DND-41 (cell line): ENCODE measurements around the gene ZBTB49.
"Not testable (repeated sequence)": the region's sequence is repeated elsewhere in the genome, so short reads cannot be mapped to it uniquely, and the experiment has no call there.

Experiments
- ATAC-seq: fragments of 200-7000 bp; cut with Tn5 transposase; 3 replicates; pipeline ENCODE4 v1.9.1; 2021; ENCODE audit warnings: low read depth; ENCODE audit not compliant: insufficient read depth
- DNase-seq: peaks from one replicate; pipeline ENCODE4 v3.0.0-alpha.2; 2020
- H2AFZ ChIP-seq: 2 replicates; pipeline ENCODE4 v1.6.0; 2012; ENCODE audit warnings: low read depth, low read length
- H3K27ac ChIP-seq: 2 replicates; pipeline ENCODE4 v1.5.1; 2012; ENCODE audit warnings: low read length, inconsistent platforms
- H3K27me3 ChIP-seq: fragments of 200-600 bp; sonication (generic); 2 replicates; pipeline ENCODE4 v1.6.0; 2012; ENCODE audit warnings: low read length, mild to moderate bottlenecking, inconsistent platforms; ENCODE audit not compliant: insufficient read depth, poor library complexity
- H3K36me3 ChIP-seq: 2 replicates; pipeline ENCODE4 v1.5.1; 2012; ENCODE audit warnings: low read length, inconsistent platforms; ENCODE audit not compliant: insufficient read depth
- H3K4me1 ChIP-seq: 2 replicates; pipeline ENCODE4 v1.5.1; 2012; ENCODE audit warnings: mild to moderate bottlenecking, low read length; ENCODE audit not compliant: insufficient read depth
- H3K4me2 ChIP-seq: 2 replicates; pipeline ENCODE4 v1.6.0; 2012; ENCODE audit warnings: mild to moderate bottlenecking, moderate library complexity, low read length, inconsistent platforms; ENCODE audit not compliant: insufficient read depth
- H3K4me3 ChIP-seq, 2 experiments: fragments of 200-600 bp in 1 of 2; shearing (Covaris generic) in 1 of 2; 2 replicates each; pipeline ENCODE4 v1.5.1; 2012 to 2016; ENCODE audit warnings: inconsistent platforms in 2 of 2, low read length in 2 of 2, mild to moderate bottlenecking in 2 of 2, low read depth in 1 of 2, moderate library complexity in 1 of 2
- H3K79me2 ChIP-seq: 2 replicates; pipeline ENCODE4 v1.6.0; 2012; ENCODE audit warnings: low read length, inconsistent platforms; ENCODE audit not compliant: insufficient read depth
- H3K9ac ChIP-seq: 2 replicates; pipeline ENCODE4 v1.6.0; 2012; ENCODE audit warnings: low read depth, mild to moderate bottlenecking, inconsistent platforms, low read length, moderate library complexity
- H3K9me3 ChIP-seq: 2 replicates; pipeline ENCODE4 v1.5.1; 2012; ENCODE audit warnings: low read length, moderate library complexity, mild to moderate bottlenecking, inconsistent platforms; ENCODE audit not compliant: insufficient read depth, severe bottlenecking
- H4K20me1 ChIP-seq: 2 replicates; pipeline ENCODE4 v1.6.0; 2012; ENCODE audit warnings: low read length; ENCODE audit not compliant: insufficient read depth
- CTCF ChIP-seq: IDR thresholded peaks from 2 replicates; pipeline ENCODE4 v1.5.1; 2012; ENCODE audit warnings: borderline replicate concordance, low read length, moderate library complexity, mild to moderate bottlenecking; ENCODE audit not compliant: poor library complexity, severe bottlenecking; ENCODE audit errors: extremely low read depth
- EZH2 ChIP-seq: IDR thresholded peaks from 3 replicates; pipeline ENCODE4 v1.6.1; 2012; ENCODE audit warnings: borderline replicate concordance, low read depth, mild to moderate bottlenecking, moderate library complexity, low read length, inconsistent platforms; ENCODE audit not compliant: severe bottlenecking

ZBTB49 gene

GRCh38 chr4:4347585-4347984, 57.5 kb downstream of the ZBTB49 start:
- Histone ChIP-seq H3K9ac (no peak overlapping the region), H3K4me2 (no peak overlapping the region), H3K4me1 (peaks cover 18% of the 10 kb centered on the region), H3K27me3 (no peaks in the 10 kb centered on the region), H2AFZ (no peak overlapping the region), H3K79me2 (no peaks in the 10 kb centered on the region), H3K4me3 (no peak overlapping the region), H3K27ac (peak overlapping the region; percentile 77), H3K36me3 (no peaks in the 10 kb centered on the region), H4K20me1 (no peaks in the 10 kb centered on the region), H3K9me3 (peaks cover 13% of the 10 kb centered on the region)
- DNase-seq (peak; percentile 10), ATAC-seq (no peak)
- TF ChIP-seq CTCF, result no peak
- no peak for TF ChIP-seq EZH2

- H2AFZ ChIP-seq, H3K9ac ChIP-seq, H3K36me3 ChIP-seq, H3K27me3 ChIP-seq, H3K4me3 ChIP-seq, H4K20me1 ChIP-seq, H3K79me2 ChIP-seq: not testable (repeated sequence)
- peaks cover 15% of the 10 kb centered on the region for H3K9me3 ChIP-seq
- H3K4me1 ChIP-seq, result peaks cover 18% of the 10 kb centered on the region
- ATAC-seq (peak; percentile 97), DNase-seq (peak; percentile 87)
- H3K27ac ChIP-seq, result peak overlapping the region; percentile 85
- 0 out of 2 replicates have a peak overlapping the region, but pooled peaks have one; percentile 21 for H3K4me2 ChIP-seq
Measured at GRCh38 chr4:4348585-4348984, 58.5 kb downstream of the ZBTB49 start.

GRCh38 chr4:4349867-4350266, 59.8 kb downstream of the ZBTB49 start:
- H3K4me3 ChIP-seq, result no peak overlapping the region
- DNase-seq, result no peak
- 0 out of 2 replicates have a peak overlapping the region, but pooled peaks have one; percentile 15 for H3K27ac ChIP-seq
- no peaks in the 10 kb centered on the region for H4K20me1 ChIP-seq
- ATAC-seq, result no peak
- H2AFZ ChIP-seq, result no peak overlapping the region
- peaks cover 15% of the 10 kb centered on the region for H3K9me3 ChIP-seq
- H3K4me1 ChIP-seq, result peaks cover 18% of the 10 kb centered on the region
- H3K4me2 ChIP-seq, result no peak overlapping the region
- no peaks in the 10 kb centered on the region for H3K36me3 ChIP-seq
- H3K79me2 ChIP-seq, result no peaks in the 10 kb centered on the region
- H3K27me3 ChIP-seq, result no peaks in the 10 kb centered on the region
- TF ChIP-seq EZH2 (no peak), CTCF (no peak)
- H3K9ac ChIP-seq, result no peak overlapping the region

GRCh38 chr4:4350909-4351308, 60.9 kb downstream of the ZBTB49 start:
- ATAC-seq (no peak), DNase-seq (no peak)
- Histone ChIP-seq H3K79me2 (no peaks in the 10 kb centered on the region), H3K27me3 (no peaks in the 10 kb centered on the region), H3K4me3 (no peak overlapping the region), H3K36me3 (no peaks in the 10 kb centered on the region), H4K20me1 (no peaks in the 10 kb centered on the region), H3K27ac (no peak overlapping the region), H3K4me2 (no peak overlapping the region), H3K9me3 (peaks cover 15% of the 10 kb centered on the region), H3K4me1 (peaks cover 23% of the 10 kb centered on the region), H2AFZ (no peak overlapping the region), H3K9ac (no peak overlapping the region)
- TF ChIP-seq CTCF (no peak), EZH2 (no peak)
